ENCODE data around the gene KLRB1. TPM values are rescaled to one million over a fixed set of nuclear protein-coding genes. Genes with fewer than 3 reads are reported as not detected.
"Not testable (repeated sequence)": the region's sequence is repeated elsewhere in the genome, so short reads cannot be mapped to it uniquely, and the experiment has no call there.

KLRB1 gene
- total RNA-seq, 3 donors from 2014 or later (not counting 1 experiment from before 2014, with no cell fraction given): 194 to 310 (median 216) TPM

DNA sequence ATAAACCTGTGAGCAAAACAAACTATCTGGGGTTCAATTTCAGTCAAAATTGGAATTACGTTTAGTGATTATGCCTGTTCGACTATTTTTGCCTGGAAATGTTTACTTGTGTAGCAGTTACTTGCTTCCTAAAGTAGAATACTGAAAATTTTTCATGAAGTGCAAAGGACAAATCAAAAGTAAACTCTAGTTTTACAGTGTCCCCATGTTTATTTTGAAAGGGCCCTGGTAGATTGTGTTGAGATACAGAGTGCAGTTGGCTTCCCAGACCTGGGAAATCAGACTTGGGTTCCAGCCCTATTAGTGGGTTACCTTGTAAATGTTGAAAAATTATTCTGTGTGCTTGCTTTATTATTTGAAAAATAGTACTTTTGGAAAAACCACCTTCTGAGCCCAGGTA lies 17.3 kb downstream of the KLRB1 start:
- 98% methylated on average over 2 of the region's 2 CpGs for WGBS (ENCODE audit: insufficient coverage)
- H3K9me3 Mint-ChIP-seq: no peaks in the 10 kb centered on the region
- TF ChIP-seq, protein P1, sequence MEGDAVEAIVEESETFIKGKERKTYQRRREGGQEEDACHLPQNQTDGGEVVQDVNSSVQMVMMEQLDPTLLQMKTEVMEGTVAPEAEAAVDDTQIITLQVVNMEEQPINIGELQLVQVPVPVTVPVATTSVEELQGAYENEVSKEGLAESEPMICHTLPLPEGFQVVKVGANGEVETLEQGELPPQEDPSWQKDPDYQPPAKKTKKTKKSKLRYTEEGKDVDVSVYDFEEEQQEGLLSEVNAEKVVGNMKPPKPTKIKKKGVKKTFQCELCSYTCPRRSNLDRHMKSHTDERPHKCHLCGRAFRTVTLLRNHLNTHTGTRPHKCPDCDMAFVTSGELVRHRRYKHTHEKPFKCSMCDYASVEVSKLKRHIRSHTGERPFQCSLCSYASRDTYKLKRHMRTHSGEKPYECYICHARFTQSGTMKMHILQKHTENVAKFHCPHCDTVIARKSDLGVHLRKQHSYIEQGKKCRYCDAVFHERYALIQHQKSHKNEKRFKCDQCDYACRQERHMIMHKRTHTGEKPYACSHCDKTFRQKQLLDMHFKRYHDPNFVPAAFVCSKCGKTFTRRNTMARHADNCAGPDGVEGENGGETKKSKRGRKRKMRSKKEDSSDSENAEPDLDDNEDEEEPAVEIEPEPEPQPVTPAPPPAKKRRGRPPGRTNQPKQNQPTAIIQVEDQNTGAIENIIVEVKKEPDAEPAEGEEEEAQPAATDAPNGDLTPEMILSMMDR (IDR thresholded peaks at IDR 0.05): no peak
- peaks cover 24% of the 10 kb centered on the region for H3K36me3 Mint-ChIP-seq
- no peak for ATAC-seq
- H3K4me1 Mint-ChIP-seq: peaks cover 11 to 32% of the 10 kb centered on the region in 2 donors
- peak in 1 of 2 donors; percentile 0 for DNase-seq
- H3K4me1 ChIP-seq (ENCODE audit: control insufficient read depth, insufficient read depth, low read length): no peaks in the 10 kb centered on the region
- intact Hi-C loops (cut with micrococcal nuclease): no loop called here
- no peaks in the 10 kb centered on the region for H3K27me3 ChIP-seq (ENCODE audit: control insufficient read depth, insufficient read depth, low read length)
- no peaks in the 10 kb centered on the region for H3K9me3 ChIP-seq (ENCODE audit: control insufficient read depth, insufficient read depth, low read length)
- no peaks in the 10 kb centered on the region for H3K27me3 Mint-ChIP-seq (ENCODE audit: low read depth in 2 of 2)
- H3K4me3 Mint-ChIP-seq: no peak overlapping the region
- H3K27ac Mint-ChIP-seq: no peak overlapping the region
- H3K36me3 ChIP-seq (ENCODE audit: control insufficient read depth, insufficient read depth, low read length): peaks cover 15% of the 10 kb centered on the region
- no peak overlapping the region for H3K27ac ChIP-seq (ENCODE audit: low read length)
- no peak overlapping the region for H3K4me3 ChIP-seq (ENCODE audit: low read length)

DNA sequence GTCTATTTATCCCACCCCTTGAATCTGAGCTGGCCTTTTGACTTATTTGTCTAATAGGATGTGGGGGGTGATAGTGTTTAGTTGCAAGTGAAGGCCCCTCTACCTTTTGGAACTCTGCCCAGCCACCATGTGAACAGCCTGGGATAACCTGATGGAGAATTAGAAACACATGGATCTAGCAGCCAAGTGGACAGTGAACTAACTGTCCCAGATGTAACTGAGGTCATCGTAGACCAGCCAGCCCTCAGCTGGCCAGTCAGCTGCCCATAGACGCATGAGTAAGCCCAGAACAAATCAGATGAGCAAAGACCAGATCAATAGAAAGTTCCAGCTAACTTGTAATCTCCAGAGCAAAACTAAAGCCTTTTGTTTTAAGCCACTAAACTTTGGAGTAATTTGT lies 19.0 kb downstream of the KLRB1 start:
- WGBS (ENCODE audit: insufficient coverage): 98% methylated on average over 2 of the region's 2 CpGs
- no peaks in the 10 kb centered on the region for H3K27me3 Mint-ChIP-seq (ENCODE audit: low read depth in 2 of 2)
- peaks cover under 1% of the 10 kb centered on the region for H3K36me3 ChIP-seq (ENCODE audit: control insufficient read depth, insufficient read depth, low read length)
- H3K27ac Mint-ChIP-seq: peak overlapping the region in 1 of 2 donors; percentile 32
- H3K9me3 ChIP-seq (ENCODE audit: control insufficient read depth, insufficient read depth, low read length): no peaks in the 10 kb centered on the region
- intact Hi-C loops (cut with micrococcal nuclease): no loop called here
- ATAC-seq (no peak), DNase-seq (peak in 1 of 2 donors; percentile 0)
- H3K4me3 ChIP-seq (ENCODE audit: low read length): no peak overlapping the region
- peaks cover 11 to 18% of the 10 kb centered on the region in 2 donors for H3K4me1 Mint-ChIP-seq
- H3K4me1 ChIP-seq (ENCODE audit: control insufficient read depth, insufficient read depth, low read length): no peaks in the 10 kb centered on the region
- H3K27me3 ChIP-seq (ENCODE audit: control insufficient read depth, insufficient read depth, low read length): no peaks in the 10 kb centered on the region
- no peak overlapping the region for H3K27ac ChIP-seq (ENCODE audit: low read length)
- H3K4me3 Mint-ChIP-seq: no peak overlapping the region
- no peaks in the 10 kb centered on the region for H3K9me3 Mint-ChIP-seq
- H3K36me3 Mint-ChIP-seq: peaks cover 8% of the 10 kb centered on the region
- TF ChIP-seq, protein P1 (IDR thresholded peaks at IDR 0.05): no peak

DNA sequence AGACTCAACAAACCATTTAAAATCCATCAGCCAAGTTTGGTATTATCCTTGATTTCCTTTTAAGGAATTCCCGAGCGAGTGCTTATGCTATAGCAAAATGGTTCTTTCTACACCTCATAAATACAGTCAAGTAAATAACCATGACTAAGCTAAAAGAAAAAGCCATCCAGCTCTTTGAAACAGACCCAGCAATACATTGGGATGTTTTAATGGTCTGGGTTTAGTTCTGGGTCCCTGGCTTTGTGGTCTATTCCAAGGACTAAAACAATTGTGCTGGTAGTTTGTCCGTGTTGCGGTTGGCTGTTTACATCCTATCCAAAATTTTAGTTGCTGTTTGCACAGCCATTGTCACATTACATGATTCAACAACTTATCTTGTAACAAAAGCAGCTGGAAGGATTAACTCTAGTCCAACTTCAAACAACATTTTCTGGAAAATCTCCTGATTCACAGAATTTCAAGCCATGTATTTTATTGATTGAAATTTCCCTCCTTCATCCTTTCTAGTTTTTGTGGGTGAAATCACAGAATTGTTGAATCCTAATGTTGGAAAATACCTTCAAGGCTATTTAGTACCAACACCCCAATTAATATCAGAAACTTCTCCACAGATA lies 19.6 kb downstream of the KLRB1 start:
- no peak overlapping the region for H3K4me3 ChIP-seq (ENCODE audit: low read length)
- H3K27me3 ChIP-seq (ENCODE audit: control insufficient read depth, insufficient read depth, low read length): no peaks in the 10 kb centered on the region
- intact Hi-C loops (cut with micrococcal nuclease): no loop called here
- H3K4me1 ChIP-seq (ENCODE audit: control insufficient read depth, insufficient read depth, low read length): no peaks in the 10 kb centered on the region
- 100% methylated on average over 4 of the region's 4 CpGs for WGBS (ENCODE audit: insufficient coverage)
- no peaks in the 10 kb centered on the region for H3K9me3 Mint-ChIP-seq
- no peak overlapping the region for H3K4me3 Mint-ChIP-seq
- no peak overlapping the region for H3K27ac Mint-ChIP-seq
- TF ChIP-seq, protein P1 (IDR thresholded peaks at IDR 0.05): no peak
- no peaks in the 10 kb centered on the region for H3K36me3 ChIP-seq (ENCODE audit: control insufficient read depth, insufficient read depth, low read length)
- H3K4me1 Mint-ChIP-seq: peaks cover 11 to 12% of the 10 kb centered on the region in 2 donors
- DNase-seq: peak in 1 of 2 donors; percentile 0
- H3K27me3 Mint-ChIP-seq (ENCODE audit: low read depth in 2 of 2): no peaks in the 10 kb centered on the region
- H3K27ac ChIP-seq (ENCODE audit: low read length): no peak overlapping the region
- no peaks in the 10 kb centered on the region for H3K9me3 ChIP-seq (ENCODE audit: control insufficient read depth, insufficient read depth, low read length)
- no peak for ATAC-seq
- H3K36me3 Mint-ChIP-seq: peaks cover under 1% of the 10 kb centered on the region

DNA sequence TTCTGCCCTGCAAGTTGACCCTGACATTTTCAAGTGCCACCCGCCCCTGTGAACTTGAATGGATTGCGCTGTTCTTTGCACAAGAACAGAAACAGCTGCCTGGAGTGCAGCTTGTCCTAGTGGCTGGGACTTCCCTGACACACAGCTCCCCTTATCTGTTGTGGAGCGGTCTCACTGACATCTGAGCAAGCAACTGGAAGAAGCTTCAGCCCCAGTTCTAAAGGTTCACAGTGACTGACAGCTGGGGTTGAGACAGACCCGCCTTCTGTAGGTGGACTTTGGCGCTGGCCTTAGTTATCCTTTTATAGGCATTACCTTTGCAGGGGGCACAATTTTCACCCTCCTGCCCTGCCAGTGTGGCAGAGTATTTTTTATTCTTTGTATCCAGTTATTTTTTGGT lies 30.0 kb downstream of the KLRB1 start:
- DNase-seq; H3K4me1 ChIP-seq (ENCODE audit: control insufficient read depth, insufficient read depth, low read length); H3K9me3 ChIP-seq (ENCODE audit: control insufficient read depth, insufficient read depth, low read length); H3K36me3 Mint-ChIP-seq; H3K36me3 ChIP-seq (ENCODE audit: control insufficient read depth, insufficient read depth, low read length); H3K27ac Mint-ChIP-seq; H3K27ac ChIP-seq (ENCODE audit: low read length); H3K27me3 Mint-ChIP-seq (ENCODE audit: low read depth in 2 of 2); H3K9me3 Mint-ChIP-seq; H3K27me3 ChIP-seq (ENCODE audit: control insufficient read depth, insufficient read depth, low read length); H3K4me3 Mint-ChIP-seq; H3K4me3 ChIP-seq (ENCODE audit: low read length); H3K4me1 Mint-ChIP-seq; intact Hi-C loops (cut with micrococcal nuclease); ATAC-seq: not testable (repeated sequence)
- WGBS (ENCODE audit: insufficient coverage): no CpG with 5 or more reads among the region's 5 CpGs

DNA sequence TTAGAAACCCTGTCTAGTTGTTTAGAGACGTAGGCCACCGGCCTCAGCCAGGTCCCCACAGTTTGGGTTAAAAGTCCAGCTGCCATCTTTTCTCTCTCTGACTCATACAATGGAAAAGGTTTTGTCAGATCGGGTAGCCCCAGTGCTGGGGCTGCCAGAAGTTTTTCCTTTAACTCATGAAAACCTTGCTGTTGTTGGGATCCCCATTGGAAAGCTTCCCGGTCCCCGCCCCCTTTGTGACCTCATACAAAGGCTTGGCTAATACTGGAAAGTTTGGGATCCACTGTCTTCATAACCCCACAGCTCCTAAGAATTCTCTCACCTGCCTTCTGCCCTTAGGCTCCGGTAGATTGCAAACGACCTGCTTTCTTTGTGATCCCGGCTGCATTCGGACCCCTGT lies 40.6 kb downstream of the KLRB1 start:
- H3K4me1 Mint-ChIP-seq: not testable (repeated sequence)

DNA sequence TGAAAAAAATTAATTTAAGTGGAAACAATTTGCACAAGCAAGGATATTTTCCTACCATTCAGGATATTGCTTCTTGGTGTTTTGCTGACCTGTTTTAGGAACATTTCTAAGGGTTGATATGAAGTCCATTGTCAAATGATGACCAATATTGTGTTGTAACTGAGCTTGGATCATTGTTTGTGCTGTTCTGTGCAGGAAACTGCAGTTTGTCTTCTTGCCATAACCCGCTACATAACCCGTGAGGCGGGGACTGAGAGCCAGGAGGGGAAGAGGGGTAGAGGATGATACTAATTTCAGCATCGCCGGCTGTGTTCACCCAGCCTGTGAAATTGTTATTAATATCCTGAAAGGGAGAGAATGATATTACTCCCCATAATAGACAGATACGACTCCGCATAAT lies 41.6 kb downstream of the KLRB1 start:
- no CpG with 5 or more reads among the region's 7 CpGs for WGBS (ENCODE audit: insufficient coverage)
- H3K27ac Mint-ChIP-seq; H3K9me3 ChIP-seq (ENCODE audit: control insufficient read depth, insufficient read depth, low read length); H3K36me3 Mint-ChIP-seq; H3K4me3 Mint-ChIP-seq; H3K27me3 ChIP-seq (ENCODE audit: control insufficient read depth, insufficient read depth, low read length); H3K4me1 Mint-ChIP-seq; H3K36me3 ChIP-seq (ENCODE audit: control insufficient read depth, insufficient read depth, low read length); H3K4me1 ChIP-seq (ENCODE audit: control insufficient read depth, insufficient read depth, low read length); H3K27ac ChIP-seq (ENCODE audit: low read length); H3K4me3 ChIP-seq (ENCODE audit: low read length); DNase-seq; ATAC-seq; H3K9me3 Mint-ChIP-seq; H3K27me3 Mint-ChIP-seq (ENCODE audit: low read depth in 2 of 2); intact Hi-C loops (cut with micrococcal nuclease): not testable (repeated sequence)

More for the DNA sequence above, 40.6 kb downstream of the KLRB1 start:
- 96% methylated on average over 5 of the region's 9 CpGs for WGBS (ENCODE audit: insufficient coverage)
- H3K4me3 ChIP-seq (ENCODE audit: low read length); ATAC-seq; H3K27ac ChIP-seq (ENCODE audit: low read length); H3K27me3 ChIP-seq (ENCODE audit: control insufficient read depth, insufficient read depth, low read length); H3K4me1 ChIP-seq (ENCODE audit: control insufficient read depth, insufficient read depth, low read length); DNase-seq; H3K27ac Mint-ChIP-seq; H3K36me3 Mint-ChIP-seq; H3K36me3 ChIP-seq (ENCODE audit: control insufficient read depth, insufficient read depth, low read length); H3K27me3 Mint-ChIP-seq (ENCODE audit: low read depth in 2 of 2); H3K4me3 Mint-ChIP-seq; H3K9me3 ChIP-seq (ENCODE audit: control insufficient read depth, insufficient read depth, low read length); H3K9me3 Mint-ChIP-seq; intact Hi-C loops (cut with micrococcal nuclease): not testable (repeated sequence)
